NK-92 treated with Interleukin-12 subunit alpha and Interleukin-12 subunit beta, amount 100 ng/mL, for 24 hours (cell line): Measurements from ENCODE around the gene CPA3.

Experiments
- DNase-seq: peaks from one replicate; lab custom pipeline; 2025; lab: John Stamatoyannopoulos, UW

The CPA3 gene

GRCh38 chr3:148861277-148861869 lies 3.7 kb upstream of the CPA3 start:
- DNase-seq, result no peak

GRCh38 chr3:148863297-148863696 lies 1.8 kb upstream of the CPA3 start:
- no peak for DNase-seq

- DNase-seq, result no peak
These were observed 1.3 kb upstream of the CPA3 start for GRCh38 chr3:148863814-148864213.

GRCh38 chr3:148866261-148866660 lies 1.2 kb downstream of the CPA3 start:
- no peak for DNase-seq

- no peak for DNase-seq
These were observed 8.3 kb downstream of the CPA3 start for GRCh38 chr3:148873270-148873927.

- DNase-seq, result no peak
These were observed 8.9 kb downstream of the CPA3 start for GRCh38 chr3:148873977-148874376.

GRCh38 chr3:148878095-148878494 lies 13.0 kb downstream of the CPA3 start:
- DNase-seq, result no peak

- DNase-seq, result no peak
These were observed 14.2 kb downstream of the CPA3 start for GRCh38 chr3:148879256-148879655.

- no peak for DNase-seq
These were observed 15.6 kb downstream of the CPA3 start for GRCh38 chr3:148880681-148881080.

- no peak for DNase-seq
These were observed 16.2 kb downstream of the CPA3 start for GRCh38 chr3:148881286-148881685.

- DNase-seq, result no peak
These were observed 17.2 kb downstream of the CPA3 start for GRCh38 chr3:148882288-148882687.

GRCh38 chr3:148883163-148883562 lies 18.1 kb downstream of the CPA3 start:
- DNase-seq, result no peak

- no peak for DNase-seq
These were observed 19.2 kb downstream of the CPA3 start for GRCh38 chr3:148884261-148884660.

GRCh38 chr3:148889828-148890227 lies 24.7 kb downstream of the CPA3 start:
- no peak for DNase-seq

GRCh38 chr3:148896062-148896461 lies 31.0 kb downstream of the CPA3 start:
- DNase-seq, result no peak

GRCh38 chr3:148901987-148902791 lies 37.1 kb downstream of the CPA3 start:
- DNase-seq, result no peak

GRCh38 chr3:148903022-148903442 lies 37.9 kb downstream of the CPA3 start:
- no peak for DNase-seq

- no peak for DNase-seq
These were observed 38.8 kb downstream of the CPA3 start for GRCh38 chr3:148903941-148904340.

- DNase-seq, result no peak
These were observed 41.6 kb downstream of the CPA3 start for GRCh38 chr3:148906667-148907066.

GRCh38 chr3:148911173-148911572 lies 46.1 kb downstream of the CPA3 start:
- no peak for DNase-seq

- DNase-seq, result no peak
These were observed 46.5 kb downstream of the CPA3 start for GRCh38 chr3:148911592-148911991.

GRCh38 chr3:148914936-148915690 lies 50.0 kb downstream of the CPA3 start:
- no peak for DNase-seq
